Muscle layer of duodenum (tissue), 2 donors: ENCODE data around the gene ING5.
A peak's percentile ranks its signal among the peaks of the same experiment; 100 is the strongest.

Experiments used
- H3K27ac ChIP-seq: one replicate; pipeline ENCODE4 v1.7.0; 2013; ENCODE audit warnings: mild to moderate bottlenecking, low read length
- H3K27me3 ChIP-seq: one replicate; pipeline ENCODE4 v1.7.0; 2013; ENCODE audit warnings: low read depth, mild to moderate bottlenecking, control low read depth, low read length
- H3K36me3 ChIP-seq, 2 donors: one replicate each; pipeline ENCODE4 v1.7.0; 2013; ENCODE audit warnings: low read length in 2 of 2, control low read depth in 1 of 2, mild to moderate bottlenecking in 1 of 2; ENCODE audit not compliant: insufficient read depth in 2 of 2, control insufficient read depth in 1 of 2
- H3K4me1 ChIP-seq, 2 donors: one replicate each; pipeline ENCODE4 v1.7.0; 2013; ENCODE audit warnings: low read length in 2 of 2, mild to moderate bottlenecking in 2 of 2, control low read depth in 1 of 2, moderate library complexity in 1 of 2; ENCODE audit not compliant: insufficient read depth in 2 of 2, control insufficient read depth in 1 of 2
- H3K4me3 ChIP-seq, 2 donors: one replicate each; pipeline ENCODE4 v1.7.0; 2013; ENCODE audit warnings: low read length in 2 of 2, low read depth in 1 of 2, mild to moderate bottlenecking in 1 of 2
- H3K9me3 ChIP-seq, 2 donors: one replicate each; pipeline ENCODE4 v1.7.0; 2013; ENCODE audit warnings: low read length in 2 of 2, control low read depth in 1 of 2, mild to moderate bottlenecking in 1 of 2; ENCODE audit not compliant: control insufficient read depth in 1 of 2
- donor health status: healthy.

The ING5 gene

GRCh38 chr2:241701399-241702154 lies at the start of gene ING5:
Gene ING5 (plus strand): TSS chr2:241702039. CDS start chr2:241702066, 27 bp downstream.
- Histone ChIP-seq H3K27me3 (no peaks in the 10 kb centered on the region), H3K9me3 (no peaks in the 10 kb centered on the region), H3K36me3 (peaks cover 5 to 11% of the 10 kb centered on the region in 2 donors), H3K27ac (no peak within 1 kb of the TSS), H3K4me1 (peaks cover 0 to 18% of the 10 kb centered on the region in 2 donors), H3K4me3 (peak within 1 kb of the TSS; percentile 66 to 84)

- Histone ChIP-seq H3K4me1 (no peaks in the 10 kb centered on the region), H3K9me3 (no peaks in the 10 kb centered on the region), H3K36me3 (peaks cover 38 to 49% of the 10 kb centered on the region in 2 donors), H3K4me3 (no peak overlapping the region), H3K27me3 (no peaks in the 10 kb centered on the region), H3K27ac (no peak overlapping the region)
These were observed 49.7 kb upstream of the ING5 start for GRCh38 chr2:241652142-241652541.

GRCh38 chr2:241652722-241653121 lies 49.1 kb upstream of the ING5 start:
- Histone ChIP-seq H3K9me3 (no peaks in the 10 kb centered on the region), H3K36me3 (peaks cover 41 to 51% of the 10 kb centered on the region in 2 donors), H3K27ac (no peak overlapping the region), H3K4me3 (no peak overlapping the region), H3K27me3 (no peaks in the 10 kb centered on the region), H3K4me1 (no peaks in the 10 kb centered on the region)

- no peaks in the 10 kb centered on the region for H3K4me1 ChIP-seq
- no peak overlapping the region for H3K4me3 ChIP-seq
- no peaks in the 10 kb centered on the region for H3K27me3 ChIP-seq
- H3K36me3 ChIP-seq, result peaks cover 43 to 56% of the 10 kb centered on the region in 2 donors
- no peaks in the 10 kb centered on the region for H3K9me3 ChIP-seq
- no peak overlapping the region for H3K27ac ChIP-seq
These were observed 48.6 kb upstream of the ING5 start for GRCh38 chr2:241653210-241653750.

GRCh38 chr2:241654551-241654950 lies 47.3 kb upstream of the ING5 start:
- H3K9me3 ChIP-seq, result no peaks in the 10 kb centered on the region
- H3K36me3 ChIP-seq, result peaks cover 49 to 66% of the 10 kb centered on the region in 2 donors
- H3K27me3 ChIP-seq, result no peaks in the 10 kb centered on the region
- H3K27ac ChIP-seq, result no peak overlapping the region
- H3K4me3 ChIP-seq, result no peak overlapping the region
- no peaks in the 10 kb centered on the region for H3K4me1 ChIP-seq

GRCh38 chr2:241655516-241656189 lies 46.2 kb upstream of the ING5 start:
- Histone ChIP-seq H3K4me3 (no peak overlapping the region), H3K27ac (no peak overlapping the region), H3K4me1 (no peaks in the 10 kb centered on the region), H3K36me3 (peaks cover 55 to 77% of the 10 kb centered on the region in 2 donors), H3K9me3 (no peaks in the 10 kb centered on the region), H3K27me3 (no peaks in the 10 kb centered on the region)

- Histone ChIP-seq H3K4me3 (no peak overlapping the region), H3K27me3 (no peaks in the 10 kb centered on the region), H3K27ac (no peak overlapping the region), H3K9me3 (no peaks in the 10 kb centered on the region), H3K36me3 (peaks cover 57 to 81% of the 10 kb centered on the region in 2 donors), H3K4me1 (no peaks in the 10 kb centered on the region)
These were observed 45.6 kb upstream of the ING5 start for GRCh38 chr2:241656190-241656741.

GRCh38 chr2:241657786-241658254 lies 44.0 kb upstream of the ING5 start:
- no peak overlapping the region for H3K27ac ChIP-seq
- no peaks in the 10 kb centered on the region for H3K4me1 ChIP-seq
- no peak overlapping the region for H3K4me3 ChIP-seq
- no peaks in the 10 kb centered on the region for H3K9me3 ChIP-seq
- H3K27me3 ChIP-seq, result no peaks in the 10 kb centered on the region
- peaks cover 59 to 79% of the 10 kb centered on the region in 2 donors for H3K36me3 ChIP-seq

GRCh38 chr2:241658296-241658695 lies 43.5 kb upstream of the ING5 start:
- peaks cover 56 to 75% of the 10 kb centered on the region in 2 donors for H3K36me3 ChIP-seq
- no peak overlapping the region for H3K27ac ChIP-seq

GRCh38 chr2:241659150-241659739 lies 42.6 kb upstream of the ING5 start:
- no peak overlapping the region for H3K27ac ChIP-seq
- H3K27me3 ChIP-seq, result no peaks in the 10 kb centered on the region
- H3K9me3 ChIP-seq, result no peaks in the 10 kb centered on the region
- H3K36me3 ChIP-seq, result peaks cover 56 to 72% of the 10 kb centered on the region in 2 donors
- no peaks in the 10 kb centered on the region for H3K4me1 ChIP-seq
- H3K4me3 ChIP-seq, result no peak overlapping the region

More at GRCh38 chr2:241658296-241658695, 43.5 kb upstream of the ING5 start:
- Histone ChIP-seq H3K9me3 (no peaks in the 10 kb centered on the region), H3K4me1 (no peaks in the 10 kb centered on the region), H3K27me3 (no peaks in the 10 kb centered on the region), H3K4me3 (no peak overlapping the region)
